HG02623 (cell line): ENCODE results near the gene ALDH7A1.
"Not testable (repeated sequence)": the region's sequence is repeated elsewhere in the genome, so short reads cannot be mapped to it uniquely, and the experiment has no call there.

Source experiments
- ATAC-seq: cut with Tn5 transposase; IDR thresholded peaks from one replicate; pipeline ENCODE4 v1.9.1; 2021; ENCODE audit warnings: moderate library complexity; ENCODE audit not compliant: unreplicated experiment

Gene ALDH7A1

GRCh38 chr5:126597156-126597555, 2.1 kb upstream of the ALDH7A1 start:
- no peak for ATAC-seq

- no peak for ATAC-seq
Observed at GRCh38 chr5:126595486-126596083, 566 bp upstream of the ALDH7A1 start.

- no peak for ATAC-seq
Observed at GRCh38 chr5:126591549-126591948, 3.5 kb downstream of the ALDH7A1 start.

GRCh38 chr5:126589536-126590297, 5.3 kb downstream of the ALDH7A1 start:
- no peak for ATAC-seq

GRCh38 chr5:126587551-126588390, 7.2 kb downstream of the ALDH7A1 start:
- ATAC-seq = no peak

GRCh38 chr5:126583761-126584160, 11.3 kb downstream of the ALDH7A1 start:
- no peak for ATAC-seq

GRCh38 chr5:126579716-126580115, 15.3 kb downstream of the ALDH7A1 start:
- ATAC-seq = no peak

GRCh38 chr5:126577415-126577814, 17.6 kb downstream of the ALDH7A1 start:
- ATAC-seq = no peak

GRCh38 chr5:126576974-126577373, 18.0 kb downstream of the ALDH7A1 start:
- ATAC-seq = no peak

GRCh38 chr5:126575644-126576043, 19.4 kb downstream of the ALDH7A1 start:
- no peak for ATAC-seq

GRCh38 chr5:126568206-126568755, 26.7 kb downstream of the ALDH7A1 start:
- no peak for ATAC-seq

GRCh38 chr5:126562823-126563222, 32.2 kb downstream of the ALDH7A1 start:
- peak; percentile 93 for ATAC-seq

GRCh38 chr5:126561908-126562307, 33.1 kb downstream of the ALDH7A1 start:
- ATAC-seq = no peak

GRCh38 chr5:126555101-126555500, 39.9 kb downstream of the ALDH7A1 start:
- ATAC-seq = not testable (repeated sequence)

GRCh38 chr5:126552614-126553013, 42.4 kb downstream of the ALDH7A1 start:
- no peak for ATAC-seq

- peak; percentile 74 for ATAC-seq
Observed at GRCh38 chr5:126544087-126544740, 50.8 kb downstream of the ALDH7A1 start.

GRCh38 chr5:126543660-126544059, 51.4 kb downstream of the ALDH7A1 start:
- ATAC-seq = no peak

GRCh38 chr5:126543009-126543408, 52.0 kb downstream of the ALDH7A1 start:
- ATAC-seq = no peak

- no peak for ATAC-seq
Observed at GRCh38 chr5:126542441-126542840, 52.6 kb downstream of the ALDH7A1 start.

GRCh38 chr5:126540631-126541030, 54.4 kb downstream of the ALDH7A1 start:
- no peak for ATAC-seq

- no peak for ATAC-seq
Observed at GRCh38 chr5:126538579-126538978, 56.4 kb downstream of the ALDH7A1 start.
